Measurements from ENCODE around the gene MIS12. TPM values are rescaled to one million over a fixed set of nuclear protein-coding genes. Genes with fewer than 3 reads are reported as not detected.
A peak's percentile ranks its signal among the peaks of the same experiment; 100 is the strongest.

MIS12 gene
- total RNA-seq, 1 donor from 2014 or later: 22.9 TPM

- Mint-ChIP-seq H3K36me3 (peaks cover 29% of the 10 kb centered on the region), H3K9me3 (no peaks in the 10 kb centered on the region), H3K4me3 (peak within 1 kb of the TSS; percentile 96), H3K27me3 (ENCODE audit: low read depth) (no peaks in the 10 kb centered on the region), H3K4me1 (peaks cover 51% of the 10 kb centered on the region), H3K27ac (peak within 1 kb of the TSS; percentile 99)
- no peak for TF ChIP-seq CTCF (IDR thresholded peaks at IDR 0.05; ENCODE audit: unreplicated experiment)
- DNase-seq (ENCODE audit: low spot score in 2 of 2, unreplicated experiment in 2 of 2): no peak
Measured at GRCh38 chr17:5485270-5486205, 828 bp upstream of the MIS12 start, which contains the start of gene DERL2. TSS of gene DERL2 (minus strand) at chr17:5486178. CDS start at chr17:5486161, 17 bp downstream.

DNA sequence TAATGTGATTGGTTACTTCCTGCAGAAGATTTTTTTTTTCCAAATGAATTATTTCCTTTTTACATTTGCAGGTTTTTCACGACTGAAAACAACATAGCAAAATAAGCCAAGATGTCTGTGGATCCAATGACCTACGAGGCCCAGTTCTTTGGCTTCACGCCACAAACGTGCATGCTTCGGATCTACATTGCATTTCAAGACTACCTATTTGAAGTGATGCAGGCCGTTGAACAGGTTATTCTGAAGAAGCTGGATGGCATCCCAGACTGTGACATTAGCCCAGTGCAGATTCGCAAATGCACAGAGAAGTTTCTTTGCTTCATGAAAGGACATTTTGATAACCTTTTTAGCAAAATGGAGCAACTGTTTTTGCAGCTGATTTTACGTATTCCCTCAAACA is 2.4 kb downstream of the MIS12 start:
- H3K27ac Mint-ChIP-seq: no peak overlapping the region
- peaks cover 23% of the 10 kb centered on the region for H3K36me3 Mint-ChIP-seq
- TF ChIP-seq CTCF (IDR thresholded peaks at IDR 0.05; ENCODE audit: unreplicated experiment): no peak
- H3K4me3 Mint-ChIP-seq: no peak overlapping the region
- no peaks in the 10 kb centered on the region for H3K27me3 Mint-ChIP-seq (ENCODE audit: low read depth)
- H3K4me1 Mint-ChIP-seq: peaks cover 32% of the 10 kb centered on the region
- H3K9me3 Mint-ChIP-seq: peaks cover 6% of the 10 kb centered on the region
- DNase-seq (ENCODE audit: low spot score in 2 of 2, unreplicated experiment in 2 of 2): no peak

DNA sequence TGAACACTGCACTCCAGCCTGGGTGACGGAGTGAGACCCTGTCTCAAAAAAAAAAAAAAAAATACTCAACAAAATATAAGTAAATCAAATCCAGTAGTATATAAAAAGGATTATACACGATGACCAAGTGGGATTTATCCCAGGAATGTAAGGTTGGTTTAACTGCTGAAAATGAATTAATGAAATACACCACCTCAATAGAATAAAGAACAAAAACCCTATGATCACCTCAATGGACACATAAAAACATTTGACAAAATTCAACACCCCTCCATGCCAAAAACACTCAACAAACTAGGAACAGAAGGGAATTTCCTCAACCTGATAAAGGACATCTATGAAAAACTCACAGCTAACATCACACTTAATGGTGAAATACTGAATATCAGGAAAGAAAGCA is 6.6 kb downstream of the MIS12 start:
- H3K27ac Mint-ChIP-seq: no peak overlapping the region
- peaks cover 10% of the 10 kb centered on the region for H3K27me3 Mint-ChIP-seq (ENCODE audit: low read depth)
- H3K36me3 Mint-ChIP-seq: peaks cover 22% of the 10 kb centered on the region
- H3K4me1 Mint-ChIP-seq: peaks cover 5% of the 10 kb centered on the region
- H3K9me3 Mint-ChIP-seq: peaks cover 6% of the 10 kb centered on the region
- no peak for TF ChIP-seq CTCF (IDR thresholded peaks at IDR 0.05; ENCODE audit: unreplicated experiment)
- H3K4me3 Mint-ChIP-seq: no peak overlapping the region
- no peak for DNase-seq (ENCODE audit: low spot score in 2 of 2, unreplicated experiment in 2 of 2)

DNA sequence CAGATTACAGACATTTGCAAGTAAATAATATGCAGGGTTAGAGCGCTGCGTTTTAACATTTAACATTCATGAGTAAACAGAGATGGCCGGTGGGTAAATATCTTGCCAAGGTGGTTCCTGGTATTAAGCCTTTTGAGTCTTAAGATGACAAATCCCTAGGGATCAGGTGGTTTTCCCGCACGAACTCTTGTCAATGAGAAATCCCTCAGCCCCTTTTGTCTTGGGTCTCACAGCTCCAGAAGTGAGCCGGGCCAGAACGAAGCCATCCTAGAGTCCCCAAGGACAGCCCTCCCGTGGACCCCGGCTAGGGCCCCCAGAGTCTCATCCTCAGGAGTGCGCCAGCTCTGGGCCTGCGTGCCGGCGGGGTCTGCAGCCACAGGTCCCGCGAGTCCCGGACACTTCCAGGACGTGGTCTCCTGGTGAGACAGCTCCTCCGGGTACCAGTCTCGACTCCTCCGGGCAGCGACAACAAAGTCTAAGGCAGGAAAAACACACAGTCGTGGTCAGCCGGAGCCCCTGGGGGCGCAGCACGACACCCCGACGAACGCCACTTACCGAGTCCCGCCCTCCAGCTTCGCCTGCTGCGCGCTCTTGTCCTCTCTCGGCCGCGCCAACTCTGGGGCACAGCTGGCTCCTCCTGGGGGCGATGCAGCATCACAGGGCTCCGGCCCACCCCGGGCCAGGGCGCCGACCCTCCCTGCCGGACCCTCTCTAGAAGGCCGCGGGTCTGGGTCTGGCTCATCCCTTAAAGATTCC is 13.3 kb downstream of the MIS12 start:
- H3K9me3 Mint-ChIP-seq: peaks cover 4% of the 10 kb centered on the region
- peaks cover 11% of the 10 kb centered on the region for H3K36me3 Mint-ChIP-seq
- H3K27me3 Mint-ChIP-seq (ENCODE audit: low read depth): peaks cover 15% of the 10 kb centered on the region
- peak overlapping the region; percentile 97 for H3K4me3 Mint-ChIP-seq
- peaks cover 22% of the 10 kb centered on the region for H3K4me1 Mint-ChIP-seq
- H3K27ac Mint-ChIP-seq: no peak overlapping the region
- no peak for DNase-seq (ENCODE audit: low spot score in 2 of 2, unreplicated experiment in 2 of 2)
- TF ChIP-seq CTCF (IDR thresholded peaks at IDR 0.05; ENCODE audit: unreplicated experiment): no peak

DNA sequence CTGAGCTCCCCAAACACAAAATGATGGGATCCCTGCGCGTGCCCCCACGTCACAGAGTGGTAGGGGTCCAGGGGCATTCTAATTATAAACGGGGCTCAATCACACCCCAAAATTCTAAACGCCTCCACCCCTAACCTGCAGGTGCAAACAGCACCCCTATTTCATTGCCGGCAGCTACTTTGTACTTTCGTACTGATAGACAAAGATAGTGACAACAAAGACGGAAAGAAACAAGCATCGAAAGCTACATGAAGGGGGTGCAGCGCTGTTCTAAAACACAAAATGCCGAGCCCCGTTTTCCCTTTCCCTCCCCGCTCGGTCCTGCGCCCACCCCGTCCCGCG is 13.9 kb downstream of the MIS12 start:
- no peak for DNase-seq (ENCODE audit: low spot score in 2 of 2, unreplicated experiment in 2 of 2)
- peaks cover 4% of the 10 kb centered on the region for H3K9me3 Mint-ChIP-seq
- peaks cover 15% of the 10 kb centered on the region for H3K27me3 Mint-ChIP-seq (ENCODE audit: low read depth)
- peaks cover 22% of the 10 kb centered on the region for H3K4me1 Mint-ChIP-seq
- peak overlapping the region; percentile 93 for H3K27ac Mint-ChIP-seq
- peak overlapping the region; percentile 97 for H3K4me3 Mint-ChIP-seq
- TF ChIP-seq CTCF (IDR thresholded peaks at IDR 0.05; ENCODE audit: unreplicated experiment): no peak
- peaks cover 11% of the 10 kb centered on the region for H3K36me3 Mint-ChIP-seq

Data from mesothelial cell of epicardium (in vitro differentiated cells).